DND-41 (cell line): ENCODE measurements around the gene VSIG10L2.
"Not testable (repeated sequence)": the region's sequence is repeated elsewhere in the genome, so short reads cannot be mapped to it uniquely, and the experiment has no call there.

ENCODE experiments used
- ATAC-seq: fragments of 200-7000 bp; cut with Tn5 transposase; 3 replicates; pipeline ENCODE4 v1.9.1; 2021; ENCODE audit warnings: low read depth; ENCODE audit not compliant: insufficient read depth
- DNase-seq: peaks from one replicate; pipeline ENCODE4 v3.0.0-alpha.2; 2020
- H2AFZ ChIP-seq: 2 replicates; pipeline ENCODE4 v1.6.0; 2012; ENCODE audit warnings: low read depth, low read length
- H3K27ac ChIP-seq: 2 replicates; pipeline ENCODE4 v1.5.1; 2012; ENCODE audit warnings: low read length, inconsistent platforms
- H3K27me3 ChIP-seq: fragments of 200-600 bp; sonication (generic); 2 replicates; pipeline ENCODE4 v1.6.0; 2012; ENCODE audit warnings: low read length, mild to moderate bottlenecking, inconsistent platforms; ENCODE audit not compliant: insufficient read depth, poor library complexity
- H3K36me3 ChIP-seq: 2 replicates; pipeline ENCODE4 v1.5.1; 2012; ENCODE audit warnings: low read length, inconsistent platforms; ENCODE audit not compliant: insufficient read depth
- H3K4me1 ChIP-seq: 2 replicates; pipeline ENCODE4 v1.5.1; 2012; ENCODE audit warnings: mild to moderate bottlenecking, low read length; ENCODE audit not compliant: insufficient read depth
- H3K4me2 ChIP-seq: 2 replicates; pipeline ENCODE4 v1.6.0; 2012; ENCODE audit warnings: mild to moderate bottlenecking, moderate library complexity, low read length, inconsistent platforms; ENCODE audit not compliant: insufficient read depth
- H3K4me3 ChIP-seq, 2 experiments: fragments of 200-600 bp in 1 of 2; shearing (Covaris generic) in 1 of 2; 2 replicates each; pipeline ENCODE4 v1.5.1; 2012 to 2016; ENCODE audit warnings: inconsistent platforms in 2 of 2, low read length in 2 of 2, mild to moderate bottlenecking in 2 of 2, low read depth in 1 of 2, moderate library complexity in 1 of 2
- H3K79me2 ChIP-seq: 2 replicates; pipeline ENCODE4 v1.6.0; 2012; ENCODE audit warnings: low read length, inconsistent platforms; ENCODE audit not compliant: insufficient read depth
- H3K9ac ChIP-seq: 2 replicates; pipeline ENCODE4 v1.6.0; 2012; ENCODE audit warnings: low read depth, mild to moderate bottlenecking, inconsistent platforms, low read length, moderate library complexity
- H3K9me3 ChIP-seq: 2 replicates; pipeline ENCODE4 v1.5.1; 2012; ENCODE audit warnings: low read length, moderate library complexity, mild to moderate bottlenecking, inconsistent platforms; ENCODE audit not compliant: insufficient read depth, severe bottlenecking
- H4K20me1 ChIP-seq: 2 replicates; pipeline ENCODE4 v1.6.0; 2012; ENCODE audit warnings: low read length; ENCODE audit not compliant: insufficient read depth
- CTCF ChIP-seq: IDR thresholded peaks from 2 replicates; pipeline ENCODE4 v1.5.1; 2012; ENCODE audit warnings: borderline replicate concordance, low read length, moderate library complexity, mild to moderate bottlenecking; ENCODE audit not compliant: poor library complexity, severe bottlenecking; ENCODE audit errors: extremely low read depth
- EZH2 ChIP-seq: IDR thresholded peaks from 3 replicates; pipeline ENCODE4 v1.6.1; 2012; ENCODE audit warnings: borderline replicate concordance, low read depth, mild to moderate bottlenecking, moderate library complexity, low read length, inconsistent platforms; ENCODE audit not compliant: severe bottlenecking

The VSIG10L2 gene

GRCh38 chr11:125978778-125979407, 33.0 kb downstream of the VSIG10L2 start:
- H3K4me2 ChIP-seq = no peak overlapping the region
- peaks cover 10% of the 10 kb centered on the region; the same call in 1 of the 2 replicates for H3K4me1 ChIP-seq
- no peak overlapping the region for H3K9ac ChIP-seq
- H3K27me3 ChIP-seq = no peaks in the 10 kb centered on the region
- no peak overlapping the region for H2AFZ ChIP-seq
- no peak for ATAC-seq
- H3K4me3 ChIP-seq = no peak overlapping the region
- no peak for TF ChIP-seq CTCF
- TF ChIP-seq EZH2 = no peak
- DNase-seq = no peak
- no peak overlapping the region for H3K27ac ChIP-seq
- no peaks in the 10 kb centered on the region for H3K79me2 ChIP-seq
- H3K9me3 ChIP-seq = no peaks in the 10 kb centered on the region
- H4K20me1 ChIP-seq = no peaks in the 10 kb centered on the region
- H3K36me3 ChIP-seq = no peaks in the 10 kb centered on the region

GRCh38 chr11:125979511-125979910, 33.7 kb downstream of the VSIG10L2 start:
- Histone ChIP-seq H3K4me3 (no peak overlapping the region), H2AFZ (no peak overlapping the region), H3K4me1 (peaks cover 10% of the 10 kb centered on the region; the same call in 1 of the 2 replicates), H3K9ac (no peak overlapping the region), H4K20me1 (no peaks in the 10 kb centered on the region), H3K79me2 (no peaks in the 10 kb centered on the region), H3K27ac (no peak overlapping the region), H3K27me3 (no peaks in the 10 kb centered on the region), H3K4me2 (no peak overlapping the region), H3K9me3 (no peaks in the 10 kb centered on the region), H3K36me3 (no peaks in the 10 kb centered on the region)
- ATAC-seq = no peak
- DNase-seq = no peak
- no peak for TF ChIP-seq CTCF
- TF ChIP-seq EZH2 = no peak

- no peaks in the 10 kb centered on the region for H3K79me2 ChIP-seq
- no peaks in the 10 kb centered on the region for H3K9me3 ChIP-seq
- no peak overlapping the region for H3K4me2 ChIP-seq
- no peak overlapping the region for H3K4me3 ChIP-seq
- H3K4me1 ChIP-seq = peaks cover 10% of the 10 kb centered on the region; the same call in 1 of the 2 replicates
- TF ChIP-seq EZH2 (no peak), CTCF (no peak)
- H3K27me3 ChIP-seq = no peaks in the 10 kb centered on the region
- H3K36me3 ChIP-seq = no peaks in the 10 kb centered on the region
- no peaks in the 10 kb centered on the region for H4K20me1 ChIP-seq
- H2AFZ ChIP-seq = no peak overlapping the region
- DNase-seq (peak; percentile 34), ATAC-seq (peak; percentile 78)
- H3K27ac ChIP-seq = no peak overlapping the region
- no peak overlapping the region for H3K9ac ChIP-seq
These were observed 34.6 kb downstream of the VSIG10L2 start for GRCh38 chr11:125980436-125980835.

- DNase-seq = no peak
- Histone ChIP-seq H3K9ac (no peak overlapping the region), H3K4me3 (no peak overlapping the region), H3K27me3 (no peaks in the 10 kb centered on the region), H3K36me3 (no peaks in the 10 kb centered on the region), H3K4me1 (peaks cover 10% of the 10 kb centered on the region; the same call in 1 of the 2 replicates), H3K4me2 (no peak overlapping the region), H4K20me1 (no peaks in the 10 kb centered on the region), H3K9me3 (no peaks in the 10 kb centered on the region), H3K27ac (no peak overlapping the region), H2AFZ (no peak overlapping the region), H3K79me2 (no peaks in the 10 kb centered on the region)
- TF ChIP-seq EZH2 = no peak
- TF ChIP-seq CTCF = no peak
- no peak for ATAC-seq
These were observed 36.5 kb downstream of the VSIG10L2 start for GRCh38 chr11:125982348-125982730.

GRCh38 chr11:125985956-125986355, 40.1 kb downstream of the VSIG10L2 start:
- not testable (repeated sequence) for H3K27ac ChIP-seq, H3K4me2 ChIP-seq, H3K9me3 ChIP-seq, H4K20me1 ChIP-seq, H3K79me2 ChIP-seq, H3K4me1 ChIP-seq, H3K27me3 ChIP-seq, ATAC-seq, H3K36me3 ChIP-seq, DNase-seq, H3K9ac ChIP-seq, H3K4me3 ChIP-seq, H2AFZ ChIP-seq
